Liver (tissue), 9 donors: ENCODE data around the gene BBIP1. TPM values are rescaled to one million over a fixed set of nuclear protein-coding genes. Genes with fewer than 3 reads are reported as not detected.

ENCODE experiments used
- DNase-seq: peaks from one replicate; pipeline ENCODE4 v3.0.0-alpha.2; 2017; ENCODE audit warnings: low spot score
- H3K27ac ChIP-seq, 2 donors: one replicate each; pipeline ENCODE4 v1.7.0; 2013; ENCODE audit warnings: inconsistent platforms in 2 of 2, low read length in 2 of 2, control low read depth in 1 of 2, low read depth in 1 of 2, mild to moderate bottlenecking in 1 of 2
- H3K27me3 ChIP-seq, 4 donors: one replicate each; pipeline versions ENCODE4 v1.6.1 to v1.7.0; 2013; ENCODE audit warnings: low read length in 3 of 4, inconsistent platforms in 1 of 4, mild to moderate bottlenecking in 1 of 4, moderate library complexity in 1 of 4; ENCODE audit not compliant: control insufficient read depth in 4 of 4, insufficient read depth in 4 of 4
- H3K36me3 ChIP-seq, 4 donors: one replicate each; pipeline versions ENCODE4 v1.6.1 to v1.7.0; 2013; ENCODE audit warnings: low read length in 3 of 4, mild to moderate bottlenecking in 3 of 4, low read depth in 1 of 4, moderate library complexity in 1 of 4; ENCODE audit not compliant: control insufficient read depth in 4 of 4, insufficient read depth in 3 of 4
- H3K4me1 ChIP-seq, 4 donors: one replicate each; pipeline versions ENCODE4 v1.6.1 to v1.7.0; 2013; ENCODE audit warnings: low read length in 3 of 4, mild to moderate bottlenecking in 3 of 4, moderate library complexity in 1 of 4; ENCODE audit not compliant: control insufficient read depth in 4 of 4, insufficient read depth in 4 of 4
- H3K4me3 ChIP-seq, 3 donors: one replicate each; pipeline versions ENCODE4 v1.6.1 to v1.7.0; 2013; ENCODE audit warnings: low read length in 3 of 3, control low read depth in 1 of 3, low read depth in 1 of 3, mild to moderate bottlenecking in 1 of 3
- H3K9ac ChIP-seq, 2 donors: one replicate each; pipeline ENCODE4 v1.7.0; 2013; ENCODE audit warnings: low read length in 2 of 2, mild to moderate bottlenecking in 2 of 2, moderate library complexity in 2 of 2, control low read depth in 1 of 2, low read depth in 1 of 2
- H3K9me3 ChIP-seq, 4 donors: one replicate each; pipeline versions ENCODE4 v1.6.1 to v1.7.0; 2013; ENCODE audit warnings: low read length in 3 of 4; ENCODE audit not compliant: control insufficient read depth in 4 of 4
- CTCF ChIP-seq: fragments of 150-350 bp; IDR thresholded peaks from 2 replicates; pipeline ENCODE4 v1.5.1; 2017; ENCODE audit warnings: improper control_type of control experiment, low read depth, low read length; ENCODE audit not compliant: missing input control
- EGR1 ChIP-seq, 2 donors: IDR thresholded peaks; 2 replicates each; pipeline ENCODE4 v1.6.1; 2016 to 2018; ENCODE audit warnings: antibody characterized with exemption in 2 of 2, low read depth in 2 of 2
- FOXA1 ChIP-seq: IDR thresholded peaks from 2 replicates; pipeline ENCODE4 v1.6.1; 2016; ENCODE audit warnings: antibody characterized with exemption
- FOXA2 ChIP-seq: IDR thresholded peaks from 2 replicates; pipeline ENCODE4 v1.6.1; 2016; ENCODE audit warnings: antibody characterized with exemption
- GABPA ChIP-seq, 2 donors: IDR thresholded peaks in 1 of 2; conservative IDR thresholded peaks in 1 of 2; 2 replicates each; pipeline ENCODE4 v1.6.1; 2016; ENCODE audit warnings: antibody characterized with exemption in 2 of 2, mild to moderate bottlenecking in 1 of 2, moderate library complexity in 1 of 2
- HNF4A ChIP-seq, 2 donors: conservative IDR thresholded peaks; 2 replicates each; pipeline ENCODE4 v1.6.1; 2016; ENCODE audit warnings: antibody characterized with exemption in 2 of 2, mild to moderate bottlenecking in 2 of 2
- HNF4G ChIP-seq: IDR thresholded peaks from 2 replicates; pipeline ENCODE4 v1.6.1; 2016; ENCODE audit warnings: antibody characterized with exemption
- JUND ChIP-seq, 2 donors: IDR thresholded peaks; 2 replicates each; pipeline ENCODE4 v1.6.1; 2016; ENCODE audit warnings: antibody characterized with exemption in 2 of 2
- NR2F2 ChIP-seq: IDR thresholded peaks from 2 replicates; pipeline ENCODE4 v1.6.1; 2016; ENCODE audit warnings: antibody characterized with exemption
- RAD21 ChIP-seq, 2 donors: IDR thresholded peaks; 2 replicates each; pipeline ENCODE4 v1.6.1; 2016; ENCODE audit warnings: antibody characterized with exemption in 2 of 2, mild to moderate bottlenecking in 2 of 2
- REST ChIP-seq: IDR thresholded peaks from 2 replicates; pipeline ENCODE4 v1.6.1; 2016; ENCODE audit warnings: antibody characterized with exemption, mild to moderate bottlenecking
- RXRA ChIP-seq, 2 donors: IDR thresholded peaks; 2 replicates each; pipeline ENCODE4 v1.6.1; 2017 to 2018; ENCODE audit warnings: antibody characterized with exemption in 2 of 2, mild to moderate bottlenecking in 1 of 2
- SP1 ChIP-seq: IDR thresholded peaks from 2 replicates; pipeline ENCODE4 v1.6.1; 2018; ENCODE audit warnings: antibody characterized with exemption, mild to moderate bottlenecking
- TAF1 ChIP-seq: conservative IDR thresholded peaks from 2 replicates; pipeline ENCODE4 v1.6.1; 2016; ENCODE audit warnings: antibody characterized with exemption, mild to moderate bottlenecking
- YY1 ChIP-seq: IDR thresholded peaks from 2 replicates; pipeline ENCODE4 v1.6.1; 2016; ENCODE audit warnings: antibody characterized with exemption, mild to moderate bottlenecking
- WGBS: extraction: QIAGEN DNeasy Blood & Tissue Kit; methylation state at CpG from one replicate; pipeline ENCODE4 v1.1.7; 2013; 5-methylcytosine and 5-hydroxymethylcytosine counted together
- polyA plus RNA-seq, 2 donors: library from polyadenylated mRNA; stranded (reverse) in 1 of 2; unstranded in 1 of 2; fragments of 200-250 nt in 1 of 2; fragments of >200 nt in 1 of 2; fragmentation: Nextera tagmentation in 1 of 2; extraction: Ambion mirVana in 1 of 2; gene quantifications; one replicate each; pipeline versions ENCODE4 v1.2.1 to v1.2.3, GENCODE V29; 2013 to 2015
- total RNA-seq, 2 donors: library from RNA; depleted of rRNA; stranded (reverse); fragments of >200 nt; gene quantifications; one replicate each; pipeline ENCODE4 v1.2.3, GENCODE V29; 2014
- TF ChIP-seq, protein P1 (sequence below): IDR thresholded peaks from 2 replicates; pipeline ENCODE4 v1.6.1; 2016; ENCODE audit warnings: antibody characterized with exemption
- TF ChIP-seq, protein P2 (sequence below): IDR thresholded peaks from 2 replicates; pipeline ENCODE4 v1.6.1; 2016; ENCODE audit warnings: antibody characterized with exemption
- TF ChIP-seq, protein P3 (sequence below): IDR thresholded peaks from 2 replicates; pipeline ENCODE4 v1.6.1; 2016; ENCODE audit warnings: antibody characterized with exemption
- donor health status: healthy.
- donor health status: healthy.
- donor health status: healthy.
- donor health status: healthy.
- donor health status: healthy.

Gene BBIP1
- total and polyA plus RNA-seq, 4 donors, result 10.4 to 15.8 (median 11.1) TPM

DNA sequence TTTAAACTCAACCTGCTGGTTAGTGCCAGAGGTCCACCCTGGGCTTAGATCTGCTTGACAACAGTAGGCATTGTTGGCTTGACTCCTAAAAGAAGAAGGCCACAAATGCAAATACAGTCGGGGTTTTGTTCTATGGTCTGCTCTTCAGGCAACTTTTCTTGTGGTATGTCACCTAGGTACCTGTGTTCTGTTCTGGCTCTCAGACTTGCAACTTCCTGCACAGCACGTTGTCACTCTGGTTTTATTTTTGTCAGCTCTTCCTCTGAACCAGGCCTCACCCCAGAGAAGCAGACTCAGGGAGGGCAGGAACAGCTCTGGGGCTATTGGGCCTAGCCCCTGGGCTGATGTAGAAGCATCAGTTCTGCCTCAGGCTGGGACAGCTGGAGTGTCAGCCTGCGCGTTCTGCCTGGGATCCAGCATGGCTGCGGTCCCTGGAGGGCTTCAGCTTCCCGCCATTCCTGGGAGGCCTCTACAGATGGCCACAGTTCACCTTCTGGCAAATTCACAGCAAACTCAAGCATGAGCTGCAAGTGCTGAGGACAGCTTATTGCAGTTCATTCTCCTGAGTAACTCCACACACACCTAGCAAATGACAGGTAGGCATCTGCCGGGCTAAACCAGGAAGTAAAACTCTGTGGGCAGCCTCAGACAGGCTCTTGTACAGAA lies 58.3 kb downstream of the BBIP1 start (continued):
- TF ChIP-seq, protein P1, sequence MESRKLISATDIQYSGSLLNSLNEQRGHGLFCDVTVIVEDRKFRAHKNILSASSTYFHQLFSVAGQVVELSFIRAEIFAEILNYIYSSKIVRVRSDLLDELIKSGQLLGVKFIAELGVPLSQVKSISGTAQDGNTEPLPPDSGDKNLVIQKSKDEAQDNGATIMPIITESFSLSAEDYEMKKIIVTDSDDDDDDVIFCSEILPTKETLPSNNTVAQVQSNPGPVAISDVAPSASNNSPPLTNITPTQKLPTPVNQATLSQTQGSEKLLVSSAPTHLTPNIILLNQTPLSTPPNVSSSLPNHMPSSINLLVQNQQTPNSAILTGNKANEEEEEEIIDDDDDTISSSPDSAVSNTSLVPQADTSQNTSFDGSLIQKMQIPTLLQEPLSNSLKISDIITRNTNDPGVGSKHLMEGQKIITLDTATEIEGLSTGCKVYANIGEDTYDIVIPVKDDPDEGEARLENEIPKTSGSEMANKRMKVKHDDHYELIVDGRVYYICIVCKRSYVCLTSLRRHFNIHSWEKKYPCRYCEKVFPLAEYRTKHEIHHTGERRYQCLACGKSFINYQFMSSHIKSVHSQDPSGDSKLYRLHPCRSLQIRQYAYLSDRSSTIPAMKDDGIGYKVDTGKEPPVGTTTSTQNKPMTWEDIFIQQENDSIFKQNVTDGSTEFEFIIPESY, result no peak
- no peak for TF ChIP-seq NR2F2
- TF ChIP-seq, protein P2, sequence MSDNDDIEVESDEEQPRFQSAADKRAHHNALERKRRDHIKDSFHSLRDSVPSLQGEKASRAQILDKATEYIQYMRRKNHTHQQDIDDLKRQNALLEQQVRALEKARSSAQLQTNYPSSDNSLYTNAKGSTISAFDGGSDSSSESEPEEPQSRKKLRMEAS, result no peak

DNA sequence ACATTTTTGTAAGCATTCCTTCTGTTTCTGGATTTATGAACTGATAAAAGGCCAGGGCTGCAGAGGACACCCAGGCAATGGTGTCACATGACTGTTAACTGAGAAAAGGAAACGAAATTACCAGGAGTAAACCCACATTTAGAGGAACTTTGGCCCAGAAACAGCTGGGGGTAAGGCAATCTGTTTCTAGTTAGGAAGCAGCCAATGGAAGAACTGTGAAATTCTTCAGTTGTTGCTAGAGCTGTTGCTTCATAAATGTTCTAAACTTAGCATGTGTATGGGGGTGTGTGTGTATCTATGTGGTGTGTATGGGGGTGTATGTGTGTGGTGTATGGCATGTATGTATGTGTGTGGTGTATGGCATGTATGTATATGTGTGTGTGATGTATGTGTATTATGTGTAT lies 59.0 kb downstream of the BBIP1 start:
- no peaks in the 10 kb centered on the region for H3K36me3 ChIP-seq
- peak overlapping the region; percentile 56 to 58 for H3K27ac ChIP-seq
- H3K4me3 ChIP-seq, result no peak overlapping the region
- peak overlapping the region in 1 of 2 donors; percentile 51 for H3K9ac ChIP-seq
- no peaks in the 10 kb centered on the region for H3K27me3 ChIP-seq
- TF ChIP-seq, protein P2, result peak; percentile 53
- no peak for TF ChIP-seq CTCF
- TF ChIP-seq YY1, result no peak
- TF ChIP-seq, protein P3, sequence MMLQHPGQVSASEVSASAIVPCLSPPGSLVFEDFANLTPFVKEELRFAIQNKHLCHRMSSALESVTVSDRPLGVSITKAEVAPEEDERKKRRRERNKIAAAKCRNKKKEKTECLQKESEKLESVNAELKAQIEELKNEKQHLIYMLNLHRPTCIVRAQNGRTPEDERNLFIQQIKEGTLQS, result no peak
- no peak for TF ChIP-seq REST
- no peak for TF ChIP-seq GABPA (IDR thresholded peaks at IDR 0.05 in 1 of 2, conservative IDR thresholded peaks at IDR 0.05 in 1 of 2)
- TF ChIP-seq HNF4G, result no peak
- no peak for TF ChIP-seq NR2F2
- peak; percentile 45 to 61 for TF ChIP-seq RXRA (IDR thresholded peaks at IDR 0.05)
- no peak for TF ChIP-seq FOXA1
- no peak for TF ChIP-seq JUND (IDR thresholded peaks at IDR 0.05)
- TF ChIP-seq, protein P1, result no peak
- TF ChIP-seq EGR1 (IDR thresholded peaks at IDR 0.05; ENCODE audit: low read depth in 2 of 2), result no peak
- peak; percentile 75 for TF ChIP-seq SP1
- TF ChIP-seq TAF1, result no peak
- TF ChIP-seq HNF4A (conservative IDR thresholded peaks at IDR 0.05), result peak; percentile 12 to 16
- TF ChIP-seq FOXA2, result no peak
- peak in 1 of 2 donors; percentile 4 for TF ChIP-seq RAD21 (IDR thresholded peaks at IDR 0.05)
- H3K4me1 ChIP-seq, result peaks cover 7 to 39% (median 23%) of the 10 kb centered on the region in 4 donors
- DNase-seq, result no peak
- 9% methylated on average over 1 of the region's 1 CpG for WGBS
- no peaks in the 10 kb centered on the region for H3K9me3 ChIP-seq
